22Rv1 (cell line): ENCODE results near the gene RNF217.

ENCODE experiments used
- H3K27ac ChIP-seq: fragments of 450-650 bp; 2 replicates; pipeline ENCODE4 v1.5.1; 2017
- CTCF ChIP-seq: fragments of 450-650 bp; IDR thresholded peaks from 2 replicates; pipeline ENCODE4 v1.5.1; 2017; ENCODE audit warnings: mild to moderate bottlenecking
- ZFX ChIP-seq: fragments of 450-650 bp; IDR thresholded peaks from 2 replicates; pipeline ENCODE4 v1.6.1; 2017; ENCODE audit warnings: antibody characterized with exemption, borderline replicate concordance

Gene RNF217

GRCh38 chr6:125111219-125111983, 149.2 kb downstream of the RNF217 start:
- H3K27ac ChIP-seq = no peak overlapping the region
- TF ChIP-seq ZFX (no peak), CTCF (no peak)

- TF ChIP-seq CTCF = no peak
- TF ChIP-seq ZFX = no peak
- H3K27ac ChIP-seq = no peak overlapping the region
These were observed 150.7 kb downstream of the RNF217 start for GRCh38 chr6:125112934-125113333.

- no peak overlapping the region for H3K27ac ChIP-seq
- peak; percentile 87 for TF ChIP-seq CTCF
- TF ChIP-seq ZFX = no peak
These were observed 152.1 kb downstream of the RNF217 start for GRCh38 chr6:125114248-125114858.

- TF ChIP-seq ZFX (no peak), CTCF (no peak)
- no peak overlapping the region for H3K27ac ChIP-seq
These were observed 153.9 kb downstream of the RNF217 start for GRCh38 chr6:125116170-125116569.

- no peak for TF ChIP-seq CTCF
- no peak for TF ChIP-seq ZFX
- H3K27ac ChIP-seq = no peak overlapping the region
These were observed 154.5 kb downstream of the RNF217 start for GRCh38 chr6:125116710-125117109.

- no peak overlapping the region for H3K27ac ChIP-seq
- TF ChIP-seq ZFX (no peak), CTCF (no peak)
These were observed 155.6 kb downstream of the RNF217 start for GRCh38 chr6:125117818-125118217.

GRCh38 chr6:125120054-125120590, 157.9 kb downstream of the RNF217 start:
- TF ChIP-seq ZFX (no peak), CTCF (no peak)
- no peak overlapping the region for H3K27ac ChIP-seq
